NCI-H69 (cell line): ENCODE results near the gene CCDC40.

Source experiments
- DNase-seq: peaks from one replicate; lab custom pipeline; 2025; lab: John Stamatoyannopoulos, UW

Gene CCDC40

GRCh38 chr17:80101946-80102663 lies 65.7 kb downstream of the CCDC40 start:
- peak; percentile 68 for DNase-seq

GRCh38 chr17:80102664-80103448 lies 66.4 kb downstream of the CCDC40 start:
- DNase-seq: no peak

GRCh38 chr17:80103449-80104085 lies 67.1 kb downstream of the CCDC40 start:
- DNase-seq: no peak

- DNase-seq: peak; percentile 96
Observed at GRCh38 chr17:80104321-80104955, 68.0 kb downstream of the CCDC40 start.

GRCh38 chr17:80104956-80105375 lies 68.5 kb downstream of the CCDC40 start:
- DNase-seq: peak; percentile 46

- DNase-seq: peak; percentile 95
Observed at GRCh38 chr17:80105762-80106161, 69.3 kb downstream of the CCDC40 start.

- peak; percentile 70 for DNase-seq
Observed at GRCh38 chr17:80106176-80106575, 69.7 kb downstream of the CCDC40 start.

- DNase-seq: no peak
Observed at GRCh38 chr17:80106751-80107150, 70.3 kb downstream of the CCDC40 start.

GRCh38 chr17:80107231-80108021 lies 71.0 kb downstream of the CCDC40 start:
- DNase-seq: no peak

- no peak for DNase-seq
Observed at GRCh38 chr17:80108036-80108971, 71.9 kb downstream of the CCDC40 start.

GRCh38 chr17:80109066-80109660 lies 72.7 kb downstream of the CCDC40 start:
- no peak for DNase-seq

GRCh38 chr17:80109713-80110446 lies 73.4 kb downstream of the CCDC40 start:
- peak; percentile 82 for DNase-seq

GRCh38 chr17:80110447-80110812 lies 74.0 kb downstream of the CCDC40 start:
- no peak for DNase-seq

- DNase-seq: no peak
Observed at GRCh38 chr17:80110927-80111701, 74.7 kb downstream of the CCDC40 start.

- DNase-seq: no peak
Observed at GRCh38 chr17:80111702-80112470, 75.4 kb downstream of the CCDC40 start.

- DNase-seq: no peak
Observed at GRCh38 chr17:80112471-80113032, 76.1 kb downstream of the CCDC40 start.

GRCh38 chr17:80113033-80113484 lies 76.6 kb downstream of the CCDC40 start:
- DNase-seq: no peak
